ENCODE measurements around the gene FADS2. TPM values are rescaled to one million over a fixed set of nuclear protein-coding genes. Genes with fewer than 3 reads are reported as not detected.

Gene FADS2
- total and polyA plus RNA-seq, 10 of the 15 experiments (the other 5 are each of a cell fraction or from before 2014, with no cell fraction given) = 3.3 to 313 (median 149) TPM

GRCh38 chr11:61782299-61782698 is 45.8 kb upstream of the FADS2 start:
- H3K79me2 ChIP-seq (ENCODE audit: control insufficient read depth, insufficient read depth, low read length) = no peaks in the 10 kb centered on the region
- DNase-seq (ENCODE audit: low read depth, low spot score) (no peak), FAIRE-seq (no peak), ATAC-seq (no peak)
- H3K9ac ChIP-seq (ENCODE audit: control insufficient read depth, insufficient read depth, low read length) = no peak overlapping the region
- H3K27me3 ChIP-seq (replicated peaks in 1 of 2; ENCODE audit: control insufficient read depth in 2 of 2, insufficient read depth in 2 of 2, low read length in 1 of 2) = no peaks in the 10 kb centered on the region
- H3K4me2 ChIP-seq (ENCODE audit: control insufficient read depth, insufficient read depth) = no peak overlapping the region
- CTCF ChIA-PET = interaction anchor here (0.6 to 1.4 kb wide), 6 partner anchors 15 to 660 kb away, joined by 3 to 10 read pairs (median 4); no protein-coding TSS in a partner anchor
- POLR2A ChIA-PET = interaction anchor here (0.6 to 1.6 kb wide), 2 partner anchors 34 to 912 kb away, joined by 3 read pairs; no protein-coding TSS in a partner anchor
- H3K4me1 ChIP-seq (ENCODE audit: control insufficient read depth, insufficient read depth, low read length) = no peaks in the 10 kb centered on the region; the same call in 1 of the 2 replicates
- 69% methylated on average over 3 of the region's 3 CpGs for WGBS (ENCODE audit: insufficient coverage, insufficient replicate concordance, low lambda C conversion rate, missing lambda C conversion rate)
- no peak overlapping the region for H2AFZ ChIP-seq (ENCODE audit: control insufficient read depth, low read depth, low read length)
- H4K20me1 ChIP-seq (ENCODE audit: control insufficient read depth, insufficient read depth) = no peaks in the 10 kb centered on the region
- H3K27ac ChIP-seq (ENCODE audit: control insufficient read depth, insufficient read depth) = no peak overlapping the region
- peaks cover 2 to 7% of the 10 kb centered on the region in 2 experiments for H3K36me3 ChIP-seq (ENCODE audit: control insufficient read depth in 2 of 2, insufficient read depth in 2 of 2, low read length in 1 of 2)
- no TSS peak for BruUV-seq (replicated peaks)
- no peaks in the 10 kb centered on the region for H3K9me3 ChIP-seq (replicated peaks; ENCODE audit: control insufficient read depth, insufficient read depth, low read length)
- TF ChIP-seq RELA (IDR thresholded peaks at IDR 0.05; ENCODE audit: borderline replicate concordance, partially characterized antibody) = no peak
- no peak for TF ChIP-seq TCF12 (IDR thresholded peaks at IDR 0.05; ENCODE audit: low read depth, low read length)
- no peak for TF ChIP-seq SIN3A (IDR thresholded peaks at IDR 0.05; ENCODE audit: low read depth, low read length)
- TF ChIP-seq ZBED1 (IDR thresholded peaks at IDR 0.05; ENCODE audit: borderline replicate concordance) = no peak
- TF ChIP-seq E2F8 (IDR thresholded peaks at IDR 0.05; ENCODE audit: low read depth, partially characterized antibody) = no peak
- no peak for TF ChIP-seq YBX1 (IDR thresholded peaks at IDR 0.05)
- TF ChIP-seq IRF3 (IDR thresholded peaks at IDR 0.05) = no peak
- TF ChIP-seq RAD51 (IDR thresholded peaks at IDR 0.05) = no peak
- TF ChIP-seq IRF4 (IDR thresholded peaks at IDR 0.05; ENCODE audit: low read depth, low read length) = no peak
- no peak for TF ChIP-seq POLR2A (IDR thresholded peaks at IDR 0.05; ENCODE audit: low read depth, low read length)
- no peak for TF ChIP-seq SP1 (IDR thresholded peaks at IDR 0.05; ENCODE audit: low read depth, low read length)
- no peak for TF ChIP-seq SUPT20H (IDR thresholded peaks at IDR 0.05; ENCODE audit: borderline replicate concordance, control insufficient read depth, low read depth, low read length)
- no peak for TF ChIP-seq ZBTB11 (CRISPR knock-in tag; IDR thresholded peaks at IDR 0.05)
- TF ChIP-seq FOXM1 (IDR thresholded peaks at IDR 0.05; ENCODE audit: low read depth, low read length) = no peak
- RAD21 ChIA-PET (ENCODE audit: unreplicated experiment) = interaction anchor here (1.1 kb wide), 1 partner anchor 35 kb away, joined by 3 read pairs; no protein-coding TSS in a partner anchor
- H3K4me3 ChIP-seq = no peak overlapping the region
- SMC1A ChIA-PET (ENCODE audit: uncharacterized antibody, unreplicated experiment) = no interaction called here
- intact Hi-C loops (cut with micrococcal nuclease; ENCODE audit: unreplicated experiment) (no loop called here), in situ Hi-C loops (cut with MboI) (loop anchor here (5.0 kb wide), 1 partner anchor 35 kb away; no protein-coding TSS in a partner anchor)

All from GM12878 (cell line).